PC-3 (cell line): ENCODE data around the gene SLC48A1.

Experiments used
- CTCF ChIP-seq: fragments of 300-600 bp; sonication (generic); conservative IDR thresholded peaks from 2 replicates; pipeline ENCODE4 v1.5.1; 2017; ENCODE audit warnings: antibody characterized with exemption, low read depth, mild to moderate bottlenecking, low read length
- EZH2 ChIP-seq: fragments of 300-600 bp; sonication (generic); IDR thresholded peaks from one replicate; pipeline ENCODE4 v1.6.1; 2017; ENCODE audit warnings: antibody characterized with exemption, mild to moderate bottlenecking, low read length; ENCODE audit not compliant: unreplicated experiment

DNA sequence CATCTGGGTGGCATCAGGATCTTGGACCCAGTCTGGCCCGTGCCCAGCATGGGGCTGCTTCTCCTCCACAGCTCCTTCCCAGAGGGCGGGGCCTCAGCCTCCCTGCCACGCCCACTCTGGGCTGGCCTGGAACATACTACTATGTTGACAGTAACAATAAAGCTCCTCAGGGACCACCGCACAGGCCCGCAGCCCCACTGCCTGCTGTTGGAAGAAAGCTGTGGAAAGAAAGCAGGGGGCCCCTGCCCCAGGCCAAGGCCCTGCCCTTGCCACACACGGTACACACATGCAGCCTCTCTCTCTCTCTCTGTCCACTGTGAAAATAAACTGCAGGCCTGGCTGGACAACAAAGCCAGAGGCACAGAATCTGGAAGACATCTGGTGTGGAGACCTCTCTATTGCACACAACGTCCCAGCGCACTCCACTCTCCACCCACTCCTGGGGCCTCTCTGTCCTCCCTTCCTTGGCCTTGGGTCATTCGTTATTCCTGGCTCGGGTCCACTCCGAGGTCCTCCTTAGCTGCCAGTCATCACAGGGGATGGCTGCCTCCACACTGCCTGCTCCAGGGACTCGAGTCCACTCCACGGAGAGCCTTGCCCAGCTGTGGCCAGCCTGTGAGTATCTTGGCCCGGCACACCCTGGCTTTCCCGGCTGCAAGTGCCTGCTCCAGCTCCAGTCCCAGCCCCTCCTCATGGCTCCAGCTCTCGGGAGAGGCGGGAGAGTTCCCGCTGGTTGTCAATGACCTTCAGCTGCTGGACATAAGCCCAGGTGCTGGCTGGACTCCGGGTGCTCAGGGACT lies 36.0 kb upstream of the SLC48A1 start:
- TF ChIP-seq CTCF (no peak), EZH2 (no peak)
